ENCODE measurements around the gene GHR. TPM values are rescaled to one million over a fixed set of nuclear protein-coding genes. Genes with fewer than 3 reads are reported as not detected.

Gene GHR
- total RNA-seq, 1 donor from 2014 or later, result 1.3 TPM

DNA sequence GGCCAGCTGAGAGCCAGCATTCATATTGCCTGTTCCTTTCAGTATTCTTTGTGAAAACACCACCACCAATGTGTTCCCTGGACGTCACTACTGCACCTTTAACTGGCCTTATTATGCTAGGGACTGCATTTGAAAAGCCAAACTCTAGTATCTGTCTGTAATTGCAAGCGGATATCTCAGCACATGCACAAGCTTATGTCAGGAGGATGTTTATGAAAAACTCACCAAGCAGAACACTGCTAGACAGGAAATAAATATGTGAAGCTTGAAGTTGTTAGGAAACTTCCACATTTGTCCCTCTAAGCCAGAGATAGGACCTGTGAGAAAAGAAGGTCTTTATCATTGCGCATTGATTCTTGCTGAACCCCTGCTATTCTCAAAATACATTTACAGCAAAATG, 198.0 kb downstream of the GHR start:
- DNase-seq (ENCODE audit: low read depth) (no peak), FAIRE-seq (no peak)

GRCh38 chr5:42621662-42622061, 198.4 kb downstream of the GHR start:
- H3K36me3 ChIP-seq (ENCODE audit: control insufficient read depth, insufficient read depth, low read length), result no peaks in the 10 kb centered on the region
- no peak overlapping the region for H3K4me3 ChIP-seq (ENCODE audit: low read depth, low read length)
- TF ChIP-seq, protein P1, sequence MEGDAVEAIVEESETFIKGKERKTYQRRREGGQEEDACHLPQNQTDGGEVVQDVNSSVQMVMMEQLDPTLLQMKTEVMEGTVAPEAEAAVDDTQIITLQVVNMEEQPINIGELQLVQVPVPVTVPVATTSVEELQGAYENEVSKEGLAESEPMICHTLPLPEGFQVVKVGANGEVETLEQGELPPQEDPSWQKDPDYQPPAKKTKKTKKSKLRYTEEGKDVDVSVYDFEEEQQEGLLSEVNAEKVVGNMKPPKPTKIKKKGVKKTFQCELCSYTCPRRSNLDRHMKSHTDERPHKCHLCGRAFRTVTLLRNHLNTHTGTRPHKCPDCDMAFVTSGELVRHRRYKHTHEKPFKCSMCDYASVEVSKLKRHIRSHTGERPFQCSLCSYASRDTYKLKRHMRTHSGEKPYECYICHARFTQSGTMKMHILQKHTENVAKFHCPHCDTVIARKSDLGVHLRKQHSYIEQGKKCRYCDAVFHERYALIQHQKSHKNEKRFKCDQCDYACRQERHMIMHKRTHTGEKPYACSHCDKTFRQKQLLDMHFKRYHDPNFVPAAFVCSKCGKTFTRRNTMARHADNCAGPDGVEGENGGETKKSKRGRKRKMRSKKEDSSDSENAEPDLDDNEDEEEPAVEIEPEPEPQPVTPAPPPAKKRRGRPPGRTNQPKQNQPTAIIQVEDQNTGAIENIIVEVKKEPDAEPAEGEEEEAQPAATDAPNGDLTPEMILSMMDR (IDR thresholded peaks at IDR 0.05; ENCODE audit: insufficient read depth, low read length, severe bottlenecking), result no peak
- no peak for DNase-seq (ENCODE audit: low read depth)
- FAIRE-seq, result no peak
- H3K27me3 ChIP-seq (ENCODE audit: control insufficient read depth, insufficient read depth, low read length), result no peaks in the 10 kb centered on the region

More for the DNA sequence above, 198.0 kb downstream of the GHR start:
- Histone ChIP-seq H3K36me3 (ENCODE audit: control insufficient read depth, insufficient read depth, low read length) (no peaks in the 10 kb centered on the region), H3K27me3 (ENCODE audit: control insufficient read depth, insufficient read depth, low read length) (no peaks in the 10 kb centered on the region), H3K4me3 (ENCODE audit: low read depth, low read length) (no peak overlapping the region)
- TF ChIP-seq, protein P1 (IDR thresholded peaks at IDR 0.05; ENCODE audit: insufficient read depth, low read length, severe bottlenecking), result no peak

- FAIRE-seq (no peak), DNase-seq (ENCODE audit: low read depth) (no peak)
- TF ChIP-seq, protein P1 (IDR thresholded peaks at IDR 0.05; ENCODE audit: insufficient read depth, low read length, severe bottlenecking), result no peak
- no peaks in the 10 kb centered on the region for H3K36me3 ChIP-seq (ENCODE audit: control insufficient read depth, insufficient read depth, low read length)
- no peaks in the 10 kb centered on the region for H3K27me3 ChIP-seq (ENCODE audit: control insufficient read depth, insufficient read depth, low read length)
- no peak overlapping the region for H3K4me3 ChIP-seq (ENCODE audit: low read depth, low read length)
Observed at GRCh38 chr5:42624912-42625311, 201.7 kb downstream of the GHR start.

GRCh38 chr5:42626462-42626861, 203.2 kb downstream of the GHR start:
- TF ChIP-seq, protein P1 (IDR thresholded peaks at IDR 0.05; ENCODE audit: insufficient read depth, low read length, severe bottlenecking), result no peak
- DNase-seq (ENCODE audit: low read depth) (no peak), FAIRE-seq (no peak)
- Histone ChIP-seq H3K27me3 (ENCODE audit: control insufficient read depth, insufficient read depth, low read length) (no peaks in the 10 kb centered on the region), H3K4me3 (ENCODE audit: low read depth, low read length) (no peak overlapping the region), H3K36me3 (ENCODE audit: control insufficient read depth, insufficient read depth, low read length) (no peaks in the 10 kb centered on the region)

GRCh38 chr5:42628821-42629220, 205.6 kb downstream of the GHR start:
- DNase-seq (ENCODE audit: low read depth) (no peak), FAIRE-seq (no peak)
- Histone ChIP-seq H3K27me3 (ENCODE audit: control insufficient read depth, insufficient read depth, low read length) (peaks cover 1% of the 10 kb centered on the region), H3K4me3 (ENCODE audit: low read depth, low read length) (no peak overlapping the region), H3K36me3 (ENCODE audit: control insufficient read depth, insufficient read depth, low read length) (no peaks in the 10 kb centered on the region)
- TF ChIP-seq, protein P1 (IDR thresholded peaks at IDR 0.05; ENCODE audit: insufficient read depth, low read length, severe bottlenecking), result no peak

GRCh38 chr5:42629284-42629683, 206.0 kb downstream of the GHR start:
- TF ChIP-seq, protein P1 (IDR thresholded peaks at IDR 0.05; ENCODE audit: insufficient read depth, low read length, severe bottlenecking), result no peak

More at GRCh38 chr5:42629284-42629683, 206.0 kb downstream of the GHR start:
- FAIRE-seq (no peak), DNase-seq (ENCODE audit: low read depth) (no peak)
- Histone ChIP-seq H3K4me3 (ENCODE audit: low read depth, low read length) (no peak overlapping the region), H3K27me3 (ENCODE audit: control insufficient read depth, insufficient read depth, low read length) (peaks cover 1% of the 10 kb centered on the region), H3K36me3 (ENCODE audit: control insufficient read depth, insufficient read depth, low read length) (no peaks in the 10 kb centered on the region)
